COR-L47 (cell line): ENCODE data around the gene MYO9B.

Source experiments
- DNase-seq: peaks from one replicate; lab custom pipeline; 2025; lab: John Stamatoyannopoulos, UW

MYO9B gene

GRCh38 chr19:17075035-17075863 lies at the start of gene MYO9B, which contains the start of gene HAUS8:
Gene MYO9B, plus strand, starts transcription at chr19:17075777. Its CDS starts 25,941 bp downstream, at chr19:17101718.
Gene HAUS8, minus strand, starts transcription at chr19:17075452. Its CDS starts 30 bp downstream, at chr19:17075422.
- DNase-seq, result peak; percentile 99

GRCh38 chr19:17025991-17026658 lies 49.5 kb upstream of the MYO9B start:
- DNase-seq, result no peak

GRCh38 chr19:17026706-17027534 lies 48.7 kb upstream of the MYO9B start, which contains the start of gene CPAMD8:
Gene CPAMD8, minus strand, starts transcription at chr19:17026810. Its CDS starts 168 bp downstream, at chr19:17026642.
- DNase-seq, result no peak

- no peak for DNase-seq
These were observed 48.0 kb upstream of the MYO9B start for GRCh38 chr19:17027535-17027975.

- DNase-seq, result no peak
These were observed 43.8 kb upstream of the MYO9B start for GRCh38 chr19:17031741-17032140.

GRCh38 chr19:17035842-17036424 lies 39.6 kb upstream of the MYO9B start:
- DNase-seq, result no peak

- DNase-seq, result no peak
These were observed 38.9 kb upstream of the MYO9B start for GRCh38 chr19:17036640-17037039.

GRCh38 chr19:17037184-17037583 lies 38.4 kb upstream of the MYO9B start:
- no peak for DNase-seq

GRCh38 chr19:17037966-17038500 lies 37.5 kb upstream of the MYO9B start:
- no peak for DNase-seq

- peak; percentile 28 for DNase-seq
These were observed 33.6 kb upstream of the MYO9B start for GRCh38 chr19:17041976-17042375.

GRCh38 chr19:17043744-17044143 lies 31.8 kb upstream of the MYO9B start:
- no peak for DNase-seq

- DNase-seq, result no peak
These were observed 29.6 kb upstream of the MYO9B start for GRCh38 chr19:17045907-17046502.

GRCh38 chr19:17048885-17049453 lies 26.6 kb upstream of the MYO9B start:
- no peak for DNase-seq

GRCh38 chr19:17049711-17050280 lies 25.8 kb upstream of the MYO9B start:
- no peak for DNase-seq

- DNase-seq, result no peak
These were observed 23.1 kb upstream of the MYO9B start for GRCh38 chr19:17052439-17052838.

- no peak for DNase-seq
These were observed 20.8 kb upstream of the MYO9B start for GRCh38 chr19:17054746-17055145.

- no peak for DNase-seq
These were observed 19.9 kb upstream of the MYO9B start for GRCh38 chr19:17055636-17056035.

GRCh38 chr19:17058236-17058635 lies 17.3 kb upstream of the MYO9B start:
- DNase-seq, result no peak

GRCh38 chr19:17060802-17061201 lies 14.8 kb upstream of the MYO9B start:
- DNase-seq, result no peak

- DNase-seq, result no peak
These were observed 14.4 kb upstream of the MYO9B start for GRCh38 chr19:17061205-17061604.
